IPS DF 4.7 (cell line): ENCODE results near the gene PAIP2B.
A peak's percentile ranks its signal among the peaks of the same experiment; 100 is the strongest.
"Not testable (repeated sequence)": the region's sequence is repeated elsewhere in the genome, so short reads cannot be mapped to it uniquely, and the experiment has no call there.

Source experiments
- DNase-seq: peaks from one replicate; pipeline ENCODE4 v3.0.0-alpha.2; 2013; ENCODE audit warnings: low spot score; ENCODE audit errors: extremely low read depth

The PAIP2B gene

DNA sequence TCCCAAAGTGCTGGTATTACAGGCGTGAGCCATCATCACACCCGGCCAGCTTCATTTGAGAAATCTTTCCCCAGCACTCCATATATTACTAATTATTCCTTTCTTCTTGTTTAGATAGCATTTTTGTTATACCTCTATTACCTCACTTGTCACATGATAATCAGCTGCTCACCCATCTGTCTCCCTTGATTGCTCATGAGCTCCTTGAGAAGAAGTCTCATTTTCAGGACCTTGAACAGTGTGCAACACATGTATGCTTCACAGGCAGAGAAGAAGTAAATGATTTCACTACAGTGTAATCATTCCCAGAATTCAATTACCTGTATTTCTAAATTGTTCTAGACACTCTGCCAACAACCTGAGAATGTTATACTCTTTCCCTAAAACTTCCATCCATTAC, 6.2 kb downstream of the PAIP2B start:
- DNase-seq: no peak

DNA sequence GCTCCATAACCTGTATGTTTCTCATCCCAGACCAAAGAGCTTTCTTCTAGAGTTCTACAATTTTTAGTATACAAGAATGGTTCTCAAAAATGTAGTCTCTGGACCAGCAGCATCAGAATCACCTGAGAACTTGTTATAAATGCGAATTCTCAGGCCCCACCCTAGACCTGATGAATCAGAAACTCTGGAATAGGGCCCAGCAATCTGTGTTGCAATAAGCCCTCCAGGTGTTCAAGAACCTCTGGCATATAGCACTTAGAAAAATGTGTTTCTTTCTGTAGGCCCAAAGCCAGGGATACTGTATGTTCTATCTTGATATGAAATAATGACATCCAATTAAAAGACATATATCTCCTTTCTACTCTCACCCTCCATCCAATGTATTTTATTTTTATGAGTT, 10.4 kb downstream of the PAIP2B start:
- no peak for DNase-seq

DNA sequence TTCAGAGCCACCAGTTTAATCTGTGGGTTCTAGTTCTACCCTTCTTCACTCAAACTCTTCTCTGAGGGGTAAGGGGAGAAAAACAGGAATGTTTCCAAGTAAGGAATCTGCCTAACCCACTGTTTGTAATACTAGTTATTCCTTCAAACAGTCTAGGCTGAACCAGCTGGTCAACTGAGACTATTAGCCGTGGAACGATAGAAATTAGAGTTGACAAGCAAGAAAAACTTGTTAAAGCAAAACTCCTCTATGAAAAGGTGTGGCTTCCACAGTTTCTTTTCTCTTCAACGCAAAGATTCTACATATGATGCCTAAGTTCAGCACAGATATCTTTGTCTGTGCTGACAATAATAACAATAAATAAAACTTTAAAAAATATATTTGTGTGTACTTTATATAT, 11.5 kb downstream of the PAIP2B start:
- DNase-seq: no peak

DNA sequence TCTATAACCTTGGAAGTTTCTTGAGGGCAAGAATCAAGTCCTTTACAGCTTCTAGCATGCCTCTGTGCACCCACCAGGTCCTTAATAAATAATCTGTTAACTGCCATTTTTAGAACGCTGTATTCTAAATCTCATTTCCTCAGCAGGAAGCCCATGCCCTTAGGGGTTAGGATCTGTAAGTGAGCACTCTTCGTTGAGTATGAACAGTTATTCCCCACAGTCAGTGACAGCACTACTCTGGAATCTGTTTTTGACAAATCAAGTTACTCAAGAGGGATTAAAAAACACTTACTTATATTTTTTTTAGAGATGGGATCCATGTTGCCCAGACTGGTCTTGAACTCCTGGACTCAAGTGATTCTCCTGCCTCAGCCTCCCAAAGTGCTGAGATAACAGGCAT, 14.6 kb downstream of the PAIP2B start:
- no peak for DNase-seq

DNA sequence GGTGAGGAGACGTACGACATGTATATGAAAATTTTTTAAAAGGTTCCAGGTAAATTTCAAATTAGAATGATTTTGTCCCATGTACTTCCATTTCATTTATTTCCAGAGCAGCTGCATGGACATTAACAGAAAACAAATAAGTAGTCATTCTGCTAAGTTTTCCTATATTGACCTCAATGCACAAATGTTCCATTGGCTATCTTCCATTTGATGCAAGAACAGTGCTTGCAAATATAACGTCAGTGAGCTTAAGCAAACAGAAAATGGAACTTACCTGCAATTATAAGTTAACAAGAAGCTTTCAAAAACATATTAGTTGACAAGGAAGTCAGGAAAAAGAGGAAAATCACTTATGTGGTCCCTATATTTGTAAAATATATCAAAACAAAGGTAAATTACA, 16.6 kb downstream of the PAIP2B start:
- no peak for DNase-seq

DNA sequence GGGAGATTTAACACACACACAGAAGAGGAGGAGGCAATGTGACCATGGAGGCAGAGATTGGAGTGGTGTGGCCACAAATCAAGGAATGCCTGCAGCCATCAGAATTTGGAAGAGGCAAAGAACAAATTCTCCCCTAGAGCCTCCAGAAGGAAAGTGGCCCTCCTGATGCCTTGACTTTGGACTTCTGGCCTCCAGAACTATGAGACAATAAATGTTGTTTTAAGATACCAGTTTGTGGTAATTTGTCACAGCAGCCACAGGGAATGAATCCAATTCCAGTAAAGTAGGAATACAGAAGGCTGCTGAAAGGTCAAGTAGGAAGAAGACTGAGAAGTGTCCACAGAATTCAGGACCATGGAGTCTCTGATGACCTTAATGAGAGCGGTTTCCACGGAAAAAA, 18.1 kb downstream of the PAIP2B start:
- no peak for DNase-seq

DNA sequence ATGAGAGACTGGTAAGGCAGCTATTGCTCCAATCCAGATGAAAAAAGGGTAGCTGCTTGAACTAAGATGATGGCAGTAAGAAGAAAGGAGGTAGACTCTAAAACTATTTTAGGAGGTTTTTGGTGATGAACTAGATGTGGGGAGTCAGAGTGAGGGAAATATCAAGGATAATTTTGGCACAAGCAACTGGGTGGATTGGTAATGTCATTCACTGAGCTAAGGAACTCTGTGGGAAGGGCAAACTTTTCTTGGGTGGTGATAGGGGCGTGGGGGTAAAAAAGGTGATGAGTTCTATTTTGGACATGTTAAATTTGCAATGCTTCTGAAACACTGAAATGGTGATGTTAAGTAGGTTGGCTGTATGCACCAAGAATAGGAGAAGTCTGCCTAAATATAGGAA, 19.3 kb downstream of the PAIP2B start:
- no peak for DNase-seq

DNA sequence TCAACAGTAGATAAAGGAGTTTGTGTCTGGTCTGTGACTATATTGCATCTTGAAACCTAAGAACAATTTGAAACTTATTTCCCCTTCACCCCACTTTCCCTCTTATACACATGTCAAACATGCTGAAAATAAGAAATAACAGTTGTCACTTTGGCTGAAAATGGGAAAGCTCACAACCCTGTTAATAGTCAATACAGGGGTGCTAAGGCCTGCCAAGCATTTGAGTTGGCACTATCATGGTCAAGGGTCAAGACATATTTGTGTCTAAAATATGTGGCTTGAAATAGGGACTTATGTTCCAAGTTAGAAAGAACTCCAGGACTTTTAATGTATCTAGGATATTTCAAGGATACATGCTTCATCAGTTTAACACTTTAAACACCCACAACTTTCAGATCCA, 20.6 kb downstream of the PAIP2B start:
- DNase-seq: no peak

DNA sequence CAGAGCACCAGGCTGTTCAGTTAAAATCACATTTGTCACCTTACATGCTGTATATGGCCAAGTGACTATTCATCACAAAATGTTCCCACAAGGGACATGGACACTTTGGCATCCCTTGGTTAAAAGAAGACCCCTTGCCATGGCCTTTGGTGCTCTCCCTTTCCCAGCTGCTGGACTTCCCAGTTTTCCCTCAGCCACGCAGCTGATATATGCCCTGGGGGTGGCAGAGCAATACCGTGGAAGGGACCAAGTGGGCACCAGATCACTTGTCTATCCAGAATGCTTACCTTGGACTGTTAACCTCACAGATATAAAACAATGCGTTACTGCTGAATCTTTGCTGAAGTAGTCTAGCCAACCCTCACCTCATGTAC, 35.3 kb downstream of the PAIP2B start:
- DNase-seq: no peak

DNA sequence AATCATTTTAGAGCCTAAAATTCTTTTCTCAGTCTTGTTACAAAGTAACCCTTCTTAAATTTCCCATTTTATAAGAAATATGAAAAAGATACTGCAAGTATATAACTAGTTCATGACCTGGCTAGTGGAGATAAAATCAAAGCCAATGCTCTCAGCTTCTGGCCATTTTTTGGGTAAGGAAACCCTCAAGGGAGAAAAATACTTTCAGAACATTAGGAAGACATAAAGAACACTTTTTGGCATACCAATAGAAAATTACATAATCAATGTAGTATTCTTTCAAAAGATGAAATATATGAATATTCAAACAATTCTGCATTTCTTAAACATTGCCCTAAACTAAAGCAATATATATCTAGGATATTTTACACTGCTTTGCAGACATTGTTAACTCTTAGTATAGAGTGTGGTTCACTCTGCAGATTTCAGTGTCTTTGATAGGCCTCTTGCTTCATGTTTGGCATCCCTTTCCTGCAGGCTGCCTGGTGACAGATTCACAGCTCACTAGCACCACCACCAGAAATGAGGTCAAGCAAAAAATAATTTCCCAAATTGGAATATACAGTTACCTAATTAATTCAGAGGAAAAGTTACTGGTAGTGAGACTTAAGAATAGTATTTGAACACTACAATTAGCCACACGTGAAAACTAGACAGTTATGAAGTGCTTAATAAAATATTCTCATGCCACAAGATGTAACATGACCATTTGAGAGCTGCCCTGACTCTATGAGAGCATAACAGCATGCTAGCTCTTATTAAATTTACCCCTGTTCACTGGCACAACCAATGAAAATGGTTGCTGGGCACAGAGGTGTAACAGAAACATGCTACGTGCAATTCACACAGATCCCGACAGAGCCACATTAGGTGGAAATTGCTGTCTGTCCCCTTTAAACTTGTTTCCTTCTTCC, 36.0 kb downstream of the PAIP2B start:
- DNase-seq: no peak

DNA sequence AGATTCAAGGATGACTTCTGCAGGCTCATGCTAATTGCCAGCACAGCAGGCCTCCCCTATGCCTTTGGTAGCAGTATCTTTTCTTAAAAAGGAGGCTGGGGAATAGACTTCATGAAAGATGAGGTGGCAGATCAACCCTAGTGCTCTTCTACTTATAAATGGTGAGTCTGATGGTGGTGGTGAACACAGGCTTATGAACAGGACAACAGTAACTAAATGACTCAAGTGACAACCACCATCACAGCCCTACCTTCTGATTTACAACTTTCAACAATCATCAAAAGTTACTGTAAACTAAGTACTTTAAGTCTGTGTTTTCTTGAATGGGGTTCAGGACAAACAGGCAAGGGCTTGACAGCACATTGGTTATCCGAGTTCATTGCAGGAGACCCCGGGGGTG, 39.3 kb downstream of the PAIP2B start:
- DNase-seq: no peak

DNA sequence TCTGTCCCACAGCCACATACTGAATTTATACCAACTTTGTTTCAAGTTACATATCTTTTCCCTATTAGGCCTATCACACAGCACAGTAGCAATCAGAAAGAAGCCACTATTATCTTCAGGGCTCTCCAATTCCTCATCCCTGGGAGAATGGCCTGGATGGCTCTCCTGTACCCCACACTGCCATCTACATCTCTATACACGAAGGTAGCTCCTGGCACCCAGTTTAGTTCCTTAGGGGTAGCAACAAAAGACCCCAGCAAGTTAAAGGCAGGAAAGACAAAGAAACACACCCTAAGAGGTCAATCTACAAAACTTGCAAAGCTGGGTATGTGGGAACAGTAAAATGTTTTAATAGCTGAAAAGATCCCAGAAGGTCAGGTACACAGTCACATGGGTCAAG, 39.9 kb downstream of the PAIP2B start:
- DNase-seq: no peak

DNA sequence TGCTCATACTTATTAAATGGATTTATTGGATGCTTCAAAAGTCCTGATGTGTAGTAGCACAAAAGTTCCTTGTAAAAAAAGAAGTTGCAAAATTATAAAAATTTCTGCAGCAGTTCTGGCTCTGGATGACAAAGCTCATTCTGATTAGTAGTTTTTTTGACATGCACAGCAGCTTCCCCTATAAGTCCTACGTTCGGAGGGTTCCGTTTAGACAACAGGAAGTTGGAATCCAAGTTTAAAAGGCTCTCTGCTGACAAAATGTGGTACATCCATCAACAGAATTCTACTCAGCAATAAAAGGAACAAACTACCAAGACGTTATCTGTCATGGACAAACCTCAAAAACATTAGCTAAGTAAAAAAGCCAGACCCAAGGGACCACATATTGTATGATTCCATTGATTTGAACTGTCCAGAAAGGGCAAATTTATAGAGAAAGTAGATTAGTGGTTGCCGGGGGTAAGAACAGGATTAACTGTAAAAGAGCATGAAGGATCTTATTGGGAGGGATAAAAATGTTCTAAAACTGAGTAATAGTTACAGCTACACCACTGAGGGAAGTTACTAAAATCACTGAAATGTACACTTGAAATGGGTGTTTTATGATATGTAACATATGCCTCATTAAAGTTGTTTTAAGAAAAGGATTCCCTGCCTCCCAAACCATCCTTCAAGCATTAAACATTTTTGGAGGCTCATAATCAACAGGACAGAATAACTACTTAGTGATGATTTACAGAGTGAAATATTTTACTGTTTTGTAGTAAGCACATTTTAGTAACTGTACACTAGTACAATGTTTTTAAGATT, 43.4 kb downstream of the PAIP2B start:
- DNase-seq: not testable (repeated sequence)

DNA sequence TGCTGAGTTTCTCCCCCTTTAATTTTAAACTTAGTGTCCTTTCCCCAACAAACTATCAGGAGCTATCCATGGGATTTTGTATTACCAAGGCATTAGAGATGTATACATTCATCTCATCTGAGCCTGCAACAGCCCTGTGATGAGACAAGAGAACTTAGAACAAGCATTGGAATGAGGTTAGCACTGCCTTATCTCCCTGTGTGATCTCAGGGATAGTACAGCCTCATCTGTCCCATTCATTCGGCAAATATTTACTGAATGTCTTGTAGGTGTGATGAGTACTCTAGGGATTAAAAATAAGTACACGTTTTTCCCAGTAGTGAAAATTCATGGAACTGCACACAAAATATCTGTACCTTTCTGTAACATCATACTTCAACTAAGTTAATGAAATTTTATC, 45.6 kb downstream of the PAIP2B start:
- no peak for DNase-seq

DNA sequence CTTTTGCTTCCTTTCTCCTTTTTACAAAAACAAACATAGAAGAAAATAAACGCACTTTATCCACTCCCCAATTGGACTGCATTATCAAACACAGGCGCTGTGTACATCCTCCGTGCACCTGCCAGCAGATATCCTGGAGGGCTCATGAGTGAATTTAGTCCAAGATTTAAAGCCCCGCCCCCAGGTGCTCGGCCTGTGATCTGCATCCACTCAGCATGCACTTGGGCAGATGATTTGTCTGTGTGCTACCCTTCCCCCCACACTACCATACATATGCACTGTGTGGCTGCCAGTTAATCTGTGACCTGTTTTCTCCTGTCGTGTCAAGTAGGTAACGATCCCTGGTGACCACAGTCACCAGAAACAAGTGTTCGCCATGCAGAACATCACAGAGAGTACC, 48.1 kb downstream of the PAIP2B start:
- DNase-seq: not testable (repeated sequence)

DNA sequence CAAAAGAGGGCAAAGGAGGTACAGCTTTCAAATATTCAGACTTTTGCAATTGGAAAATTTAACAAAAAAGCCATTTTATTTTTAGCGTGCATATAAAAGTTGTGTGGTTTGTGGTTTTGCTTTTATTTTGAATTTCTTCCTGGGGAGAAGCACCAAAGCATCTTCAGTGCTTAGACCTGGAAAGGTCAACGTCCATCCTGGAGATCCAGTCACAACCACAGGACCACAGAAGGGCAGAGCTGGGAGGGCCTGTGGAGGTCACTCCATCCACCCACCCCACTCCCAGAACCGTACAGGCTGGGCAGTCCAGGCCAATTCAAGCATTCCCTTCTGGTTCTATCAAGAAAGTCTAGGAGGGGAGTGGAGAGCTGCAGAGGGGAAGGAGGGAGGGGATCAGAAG, 52.7 kb downstream of the PAIP2B start:
- DNase-seq: no peak

DNA sequence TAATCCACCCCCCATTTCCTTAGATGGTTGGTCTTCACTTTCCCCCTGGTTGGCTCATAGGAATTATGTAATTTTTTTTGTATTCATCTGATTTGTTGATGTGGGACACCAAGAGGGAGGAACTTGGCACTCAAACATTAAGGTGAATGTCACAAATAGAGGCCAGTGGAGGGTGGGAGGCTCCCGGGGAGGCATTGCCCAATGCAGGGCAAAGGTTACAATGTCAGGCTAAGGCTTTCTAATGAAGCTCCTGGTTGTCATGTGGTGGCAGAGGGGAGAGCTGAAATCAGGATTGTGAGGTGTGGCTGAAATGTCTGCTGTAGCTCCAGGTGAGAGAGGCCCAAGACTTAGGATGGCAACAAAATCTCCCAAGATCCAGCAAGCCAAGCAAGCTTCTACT, 53.8 kb downstream of the PAIP2B start:
- no peak for DNase-seq

DNA sequence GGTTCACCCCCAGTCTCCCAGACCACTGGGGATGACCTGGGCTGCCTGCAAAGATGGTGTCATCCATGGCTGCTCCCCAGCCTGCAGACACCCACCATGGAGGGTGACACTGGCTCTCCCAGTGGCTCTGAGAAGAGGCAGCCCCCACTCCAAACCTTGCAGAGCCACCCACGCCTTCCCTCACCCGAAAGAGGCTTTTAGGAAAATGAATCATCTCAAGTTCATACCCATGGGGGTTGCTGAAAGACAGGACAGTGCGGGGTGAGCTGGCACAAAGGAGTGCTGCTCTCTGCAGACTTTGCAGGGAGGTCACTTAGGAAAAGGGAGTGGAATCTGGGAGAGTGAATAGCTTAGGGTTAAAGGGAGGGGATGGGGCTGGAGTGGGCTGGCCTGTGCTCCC, 60.1 kb downstream of the PAIP2B start:
- DNase-seq: no peak

DNA sequence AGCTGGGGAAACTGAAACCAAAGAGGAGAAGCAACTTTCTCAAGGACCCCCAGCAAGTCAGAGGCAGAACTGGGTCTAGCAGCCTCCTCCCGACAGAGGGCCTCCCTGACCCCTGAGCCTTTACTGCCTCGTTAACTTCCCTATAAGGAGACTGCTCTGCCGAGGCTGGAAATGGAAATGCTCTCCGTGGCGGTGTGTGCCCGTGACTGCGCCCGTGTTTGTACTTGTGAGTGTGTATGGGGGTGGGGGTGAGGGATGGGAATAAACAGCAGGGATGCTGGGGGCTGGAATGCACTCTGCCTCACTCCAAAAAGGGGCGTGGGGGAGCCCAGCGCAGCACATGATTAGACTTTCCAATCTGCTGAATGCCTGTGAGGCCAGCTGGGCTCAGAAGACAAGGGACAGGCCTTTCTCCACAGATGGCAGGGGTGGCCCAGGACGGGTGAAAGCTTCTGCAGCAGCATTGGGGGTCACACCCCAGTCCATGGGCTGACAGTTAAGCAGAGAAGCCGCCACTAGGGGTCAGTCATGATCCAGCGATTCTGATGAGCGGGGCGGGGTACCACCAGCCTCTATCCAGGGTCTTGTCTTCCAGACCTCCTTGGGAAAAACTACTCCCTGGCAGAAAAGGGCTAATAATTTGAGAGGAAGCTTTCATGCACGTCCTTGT, 69.6 kb downstream of the PAIP2B start:
- DNase-seq: peak; percentile 75

DNA sequence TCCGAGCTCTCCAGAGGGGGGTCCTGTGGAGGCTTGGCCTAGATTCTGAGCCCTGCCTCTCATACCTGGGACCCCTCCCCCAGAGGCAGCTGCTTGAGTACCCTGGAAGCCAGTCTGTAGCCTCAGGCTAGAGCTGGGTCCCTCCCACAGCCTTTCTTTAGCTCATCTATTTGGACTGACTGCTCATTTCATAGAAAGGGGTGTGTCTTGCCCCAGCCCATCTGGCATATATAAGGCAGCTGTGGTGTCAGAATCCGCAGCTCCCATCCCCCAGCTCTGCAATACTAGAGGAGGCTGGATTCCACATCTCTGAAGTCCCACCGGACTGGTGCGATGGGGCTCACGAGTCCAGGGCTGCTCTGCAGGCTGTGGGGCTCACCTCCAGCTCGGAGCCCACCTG, 70.3 kb downstream of the PAIP2B start:
- DNase-seq: no peak

DNA sequence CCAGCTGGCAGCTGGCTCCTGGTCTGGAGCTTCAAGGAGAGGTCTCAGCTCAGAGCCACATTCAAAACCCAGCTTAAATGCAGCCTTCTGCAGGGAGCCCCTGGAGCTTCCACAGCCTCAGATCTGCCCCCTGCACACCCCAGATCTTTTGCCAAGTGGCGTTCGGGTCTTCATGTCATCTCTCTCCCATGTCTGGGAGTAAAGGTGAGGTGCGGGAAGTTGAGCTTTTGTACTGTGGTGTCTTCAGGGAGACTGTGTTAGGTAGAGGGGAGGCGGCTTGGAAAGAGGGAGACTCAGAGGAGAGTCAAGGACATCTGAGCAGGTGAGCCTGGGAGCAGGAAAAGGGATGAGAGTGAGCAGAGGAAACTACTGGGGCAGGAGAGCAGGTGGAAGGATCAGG, 71.1 kb downstream of the PAIP2B start:
- DNase-seq: no peak

DNA sequence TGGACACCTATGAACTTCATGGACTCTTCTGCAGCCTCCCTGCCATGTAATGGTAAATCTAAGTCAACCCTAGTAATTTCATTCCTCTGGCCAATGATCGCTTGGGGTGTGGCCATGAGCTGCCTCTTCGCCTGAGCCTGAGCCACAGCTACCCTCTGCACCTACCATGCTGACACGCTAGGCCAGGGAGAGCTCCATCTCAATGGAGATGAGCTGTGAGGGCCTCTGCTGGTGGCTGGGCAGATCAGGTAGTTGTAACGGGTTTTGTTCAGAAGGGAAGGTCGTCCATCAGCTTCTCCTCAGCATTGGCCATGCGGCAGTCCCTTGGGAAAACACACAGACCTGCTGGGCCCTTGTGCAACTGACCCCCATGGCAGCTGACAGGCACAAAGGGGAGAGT, 72.1 kb downstream of the PAIP2B start:
- DNase-seq: peak; percentile 14
